GM18873 (cell line): ENCODE results near the gene AQP2.

Source experiments
- ATAC-seq: cut with Tn5 transposase; IDR thresholded peaks from one replicate; pipeline ENCODE4 v1.9.1; 2021; ENCODE audit warnings: mild to moderate bottlenecking, moderate library complexity, moderate number of reproducible peaks; ENCODE audit not compliant: unreplicated experiment, low FRiP score

The AQP2 gene

GRCh38 chr12:49967777-49968250, 17.3 kb downstream of the AQP2 start:
- no peak for ATAC-seq

GRCh38 chr12:49968471-49968870, 17.9 kb downstream of the AQP2 start:
- ATAC-seq = no peak

- no peak for ATAC-seq
Observed at GRCh38 chr12:49969027-49969426, 18.5 kb downstream of the AQP2 start.

- ATAC-seq = no peak
Observed at GRCh38 chr12:49969651-49970429, 19.3 kb downstream of the AQP2 start.

- ATAC-seq = no peak
Observed at GRCh38 chr12:49970658-49971057, 20.1 kb downstream of the AQP2 start.

- no peak for ATAC-seq
Observed at GRCh38 chr12:49971141-49971540, 20.6 kb downstream of the AQP2 start.

- no peak for ATAC-seq
Observed at GRCh38 chr12:49972129-49972528, 21.6 kb downstream of the AQP2 start.

DNA sequence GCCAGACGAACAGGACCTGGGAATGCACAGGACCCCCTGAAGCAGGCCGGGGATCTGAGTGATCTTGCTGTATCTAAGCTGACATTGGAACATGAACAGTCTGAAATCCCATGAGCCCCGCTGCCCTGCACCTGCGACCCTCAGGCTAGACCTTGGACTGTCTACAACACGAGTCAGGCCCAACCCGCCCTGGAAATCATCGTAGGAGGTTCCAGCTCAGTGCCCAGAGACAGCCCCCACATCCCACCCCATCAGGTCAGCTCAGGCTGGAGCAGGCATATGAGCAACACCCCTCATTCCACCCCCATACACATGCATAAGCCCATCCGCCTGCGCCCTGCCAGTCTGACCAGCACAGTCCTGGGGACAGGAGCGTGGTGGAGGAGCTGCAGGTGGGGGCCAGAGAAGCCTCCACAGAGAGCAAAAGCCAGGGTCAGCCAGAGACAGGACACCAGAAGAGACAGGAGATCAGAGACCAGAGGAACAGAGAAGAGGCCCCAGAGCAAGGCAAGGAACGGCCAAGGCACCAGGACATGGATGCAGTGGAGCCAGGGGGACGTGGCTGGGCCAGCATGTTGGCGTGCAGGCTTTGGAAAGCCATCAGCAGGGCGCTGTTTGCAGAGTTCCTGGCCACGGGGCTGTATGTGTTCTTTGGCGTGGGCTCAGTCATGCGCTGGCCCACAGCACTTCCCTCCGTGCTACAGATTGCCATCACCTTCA, 22.3 kb downstream of the AQP2 start, which contains the start of gene AQP6:
Gene AQP6, plus strand, starts transcription at position 307 of the 720 bp plus-strand sequence. Its CDS starts 227 bp downstream, at position 534.
- ATAC-seq = no peak

- no peak for ATAC-seq
Observed at GRCh38 chr12:49973361-49973830, 22.9 kb downstream of the AQP2 start.

GRCh38 chr12:49974231-49974675, 23.7 kb downstream of the AQP2 start:
- ATAC-seq = no peak

DNA sequence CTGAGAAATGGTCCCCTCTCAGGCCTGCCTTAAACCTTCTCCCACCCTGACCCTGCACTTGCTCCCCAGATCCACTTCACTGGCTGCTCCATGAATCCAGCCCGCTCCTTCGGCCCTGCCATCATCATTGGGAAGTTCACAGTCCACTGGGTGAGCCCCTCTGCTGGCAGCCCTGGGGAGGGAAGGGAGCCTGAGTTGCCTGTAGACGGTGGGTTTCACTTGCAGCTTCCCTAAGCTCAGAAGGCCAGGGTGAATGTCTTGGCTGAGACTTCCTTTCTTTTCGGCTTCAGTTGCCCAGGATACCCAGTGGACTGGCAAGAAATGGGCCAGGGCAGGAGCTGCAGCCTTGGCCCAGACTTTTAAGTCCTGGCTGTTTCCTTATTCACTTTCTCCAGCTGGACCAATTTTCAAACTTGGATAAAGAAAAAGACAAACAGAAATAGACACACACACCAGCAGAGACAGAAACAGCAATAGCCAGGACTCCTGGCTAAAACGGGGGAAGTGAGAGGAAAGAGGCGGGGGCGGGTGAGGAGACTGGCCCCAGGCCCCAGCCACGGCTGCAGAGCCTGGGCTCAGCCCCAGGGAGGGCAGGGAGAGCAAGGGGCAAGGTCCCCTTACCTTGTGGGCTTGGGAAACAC, 24.3 kb downstream of the AQP2 start:
- ATAC-seq = no peak

- no peak for ATAC-seq
Observed at GRCh38 chr12:49975318-49975761, 24.8 kb downstream of the AQP2 start.

- ATAC-seq = no peak
Observed at GRCh38 chr12:49976557-49976956, 26.0 kb downstream of the AQP2 start.

DNA sequence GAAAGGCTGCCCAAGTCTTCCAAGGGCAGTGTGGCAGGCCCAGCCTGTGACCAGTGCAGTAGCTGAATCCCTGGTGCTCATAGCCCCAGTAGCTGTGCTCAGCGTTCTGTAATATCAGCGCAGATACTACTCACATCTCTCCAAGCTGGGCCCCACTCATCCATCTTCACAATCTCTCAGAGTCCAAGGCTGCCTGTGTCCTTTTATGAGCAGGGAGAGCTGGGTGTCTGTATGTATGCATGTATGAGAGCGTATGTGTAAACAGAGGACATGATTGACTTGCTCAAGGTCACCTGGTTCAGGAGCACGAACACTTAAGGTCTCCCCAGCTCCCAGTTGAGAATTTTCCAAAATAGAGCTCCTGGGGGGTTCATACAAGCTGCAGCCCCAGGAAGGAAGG, 27.6 kb downstream of the AQP2 start:
- no peak for ATAC-seq

DNA sequence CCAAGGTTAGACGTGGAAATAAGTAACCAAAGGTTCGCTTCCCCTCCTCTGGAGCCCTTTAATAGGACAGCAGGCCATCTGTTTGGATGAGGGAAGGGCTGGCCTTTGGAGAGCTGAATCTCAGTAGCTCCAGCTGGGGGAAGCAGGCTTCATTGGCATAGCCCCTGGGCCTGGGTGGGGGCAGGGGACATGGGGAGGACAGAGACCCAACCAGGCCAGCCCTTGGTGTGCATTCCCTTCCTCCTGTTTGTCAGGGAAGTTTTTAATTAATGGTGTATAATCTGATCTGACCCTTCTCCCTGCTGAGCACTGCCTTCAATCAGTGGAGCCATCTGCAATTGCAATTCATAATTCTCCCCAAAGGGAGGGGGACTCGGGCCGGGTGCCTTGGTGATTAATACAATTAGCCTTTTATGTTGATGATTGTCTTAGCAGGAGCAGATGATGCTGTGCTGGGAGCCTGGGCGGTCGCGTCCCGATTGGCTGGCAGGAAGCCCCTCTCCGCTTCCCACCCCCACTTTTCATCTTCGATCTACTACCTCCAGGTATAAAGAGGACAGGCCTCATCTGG, 28.6 kb downstream of the AQP2 start:
- no peak for ATAC-seq

DNA sequence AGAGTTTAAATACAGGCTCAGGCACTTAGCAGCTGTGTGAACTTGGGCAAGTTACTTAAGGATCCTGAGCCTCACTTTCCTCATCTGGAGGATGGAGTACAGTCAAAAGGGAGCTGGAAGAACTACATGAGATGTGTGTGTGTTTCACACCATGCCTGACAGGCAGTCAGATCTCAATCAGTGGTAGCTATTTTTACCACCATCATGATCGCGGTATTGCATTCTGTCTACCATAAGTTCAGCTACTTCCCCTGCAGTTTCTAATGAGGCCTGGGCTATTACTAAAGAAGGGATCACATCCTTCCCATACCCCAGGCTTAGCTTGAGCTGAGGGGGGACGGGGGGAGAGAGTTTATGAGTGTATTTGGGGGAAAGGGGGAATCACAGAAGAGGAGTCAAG, 29.3 kb downstream of the AQP2 start:
- ATAC-seq = no peak

DNA sequence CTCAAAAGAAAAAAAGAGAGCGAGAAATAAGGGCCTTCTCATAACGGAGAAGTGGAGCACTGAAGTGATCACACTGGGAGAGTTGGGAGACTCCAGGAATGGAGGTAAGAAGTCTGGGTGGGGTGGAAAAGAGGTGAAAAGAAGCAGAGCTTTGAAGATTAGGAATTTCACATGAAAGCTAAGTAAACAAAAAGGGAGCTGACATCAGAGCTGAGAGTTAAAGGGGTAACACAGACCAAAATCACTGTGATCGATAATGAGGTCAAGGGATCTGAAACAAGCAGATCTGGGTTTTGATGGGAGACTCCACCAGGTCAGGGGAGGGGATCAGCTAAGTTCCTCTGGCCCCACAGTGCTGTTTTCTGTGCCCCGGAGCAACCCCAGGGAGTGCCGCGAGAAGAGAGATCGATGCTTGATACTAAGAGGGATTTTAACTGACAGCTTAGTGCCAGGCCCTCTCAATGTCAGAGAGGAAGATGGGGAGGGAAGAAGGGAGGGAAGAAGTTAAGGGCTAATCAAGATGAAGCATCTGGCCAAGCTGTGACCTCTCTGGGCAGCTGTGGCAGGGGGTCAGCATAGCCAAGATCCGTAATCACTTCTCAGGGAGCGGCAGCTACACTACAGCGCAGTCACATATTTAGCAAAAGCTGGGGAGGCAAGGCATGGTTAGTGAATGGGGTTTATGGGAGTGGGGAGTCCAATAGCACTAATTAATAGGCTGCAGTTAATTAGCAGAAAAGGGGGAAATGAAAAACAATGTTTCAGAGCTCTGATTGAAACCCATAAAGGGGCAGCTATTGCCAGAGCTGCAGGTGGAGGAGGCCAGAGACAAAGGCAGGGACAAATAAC, 30.2 kb downstream of the AQP2 start:
- ATAC-seq = no peak

GRCh38 chr12:49982246-49983087, 31.9 kb downstream of the AQP2 start:
- ATAC-seq = no peak

- ATAC-seq = no peak
Observed at GRCh38 chr12:49983892-49984291, 33.4 kb downstream of the AQP2 start.
